A549 (cell line): ENCODE data around the gene NIPAL3. TPM values are rescaled to one million over a fixed set of nuclear protein-coding genes. Genes with fewer than 3 reads are reported as not detected.

Source experiments
- ATAC-seq, 2 experiments: fragments of 200-7000 bp in 1 of 2; fragments of >200 bp in 1 of 2; cut with Nextera tagmentation in 1 of 2; cut with Tn5 transposase in 1 of 2; 3 replicates each; pipeline versions ENCODE4 v1.8.0 to v1.9.1; 2018 to 2020; ENCODE audit warnings: mild to moderate bottlenecking in 1 of 2, moderate library complexity in 1 of 2
- CTCF ChIA-PET: fragments of 300-600 bp; sonication (Branson Sonifier 250); formaldehyde crosslinking; extraction: SDS; loops from one replicate; lab custom pipeline; 2021; ENCODE audit warnings: antibody characterized with exemption, inconsistent platforms; lab: Yijun Ruan, JAX
- POLR2A ChIA-PET: fragments of 350-600 bp; formaldehyde crosslinking; extraction: SDS; loops from one replicate; lab custom pipeline; 2021; ENCODE audit warnings: antibody characterized with exemption, inconsistent platforms; lab: Yijun Ruan, JAX
- DNase-seq, 2 experiments: peaks; one replicate each; pipeline versions ENCODE4 v3.0.0 to v3.0.0-alpha.2; 2011 to 2016; ENCODE audit warnings: low read depth in 1 of 2, low spot score in 1 of 2
- FAIRE-seq: peaks from 2 replicates; lab custom pipeline; 2011; peaks lifted over from hg19 to GRCh38; lab: Jason Lieb, UNC
- H3K27ac ChIP-seq, 2 experiments: fragments of >200 bp; sonication (Bioruptor Twin); formaldehyde crosslinking; 3 replicates each; pipeline ENCODE4 v1.5.1; 2016 to 2017
- H3K4me1 ChIP-seq: fragments of >200 bp; sonication (Bioruptor Twin); formaldehyde crosslinking; 3 replicates; pipeline ENCODE4 v1.6.1; 2016
- H3K4me2 ChIP-seq: fragments of >200 bp; sonication (Bioruptor Twin); formaldehyde crosslinking; 3 replicates; pipeline ENCODE4 v1.6.1; 2016
- H3K4me3 ChIP-seq: fragments of >200 bp; sonication (Bioruptor Twin); formaldehyde crosslinking; 3 replicates; pipeline ENCODE4 v1.5.1; 2016
- H3K9me3 ChIP-seq: fragments of >200 bp; sonication (Bioruptor Twin); formaldehyde crosslinking; 3 replicates; pipeline ENCODE4 v1.6.1; 2016
- ATOH8 ChIP-seq: fragments of 250-450 bp; sonication (Bioruptor Pico); IDR thresholded peaks from 2 replicates; pipeline ENCODE4 v1.5.0; 2020; ENCODE audit warnings: low read depth, mild to moderate bottlenecking, moderate library complexity
- BHLHE40 ChIP-seq: IDR thresholded peaks from 2 replicates; pipeline ENCODE4 v1.6.1; 2012; ENCODE audit warnings: low read depth, low read length, inconsistent platforms
- CBX2 ChIP-seq: fragments of 200-600 bp; sonication (generic); IDR thresholded peaks from 2 replicates; pipeline ENCODE4 v1.6.1; 2016; ENCODE audit warnings: low read depth, mild to moderate bottlenecking, borderline replicate concordance
- E2F6 ChIP-seq: IDR thresholded peaks from 2 replicates; pipeline ENCODE4 v1.6.1; 2012; ENCODE audit warnings: low read depth, borderline replicate concordance
- EHF ChIP-seq: fragments of 250-450 bp; sonication (Bioruptor Pico); IDR thresholded peaks from 2 replicates; pipeline ENCODE4 v1.5.0; 2020; ENCODE audit warnings: mild to moderate bottlenecking
- FOSL2 ChIP-seq, 2 experiments: fragments of 450-650 bp in 1 of 2; fragments of >200 bp in 1 of 2; sonication (Bioruptor Twin) in 1 of 2; formaldehyde crosslinking; IDR thresholded peaks; 2 replicates each; pipeline versions ENCODE4 v1.5.0 to v1.6.1; 2016 to 2020; ENCODE audit warnings: mild to moderate bottlenecking in 1 of 2, moderate library complexity in 1 of 2
- GATA3 ChIP-seq: IDR thresholded peaks from 2 replicates; pipeline ENCODE4 v1.6.1; 2012; ENCODE audit warnings: borderline replicate concordance
- HOXB13 ChIP-seq: fragments of 250-450 bp; sonication (Bioruptor Pico); IDR thresholded peaks from 2 replicates; pipeline ENCODE4 v1.5.0; 2020; ENCODE audit warnings: low read depth, mild to moderate bottlenecking, moderate library complexity
- KDM1A ChIP-seq: fragments of 200-600 bp; sonication (generic); IDR thresholded peaks from 2 replicates; pipeline ENCODE4 v1.6.1; 2016; ENCODE audit warnings: low read depth, mild to moderate bottlenecking
- KDM5A ChIP-seq: fragments of 200-600 bp; sonication (generic); IDR thresholded peaks from 2 replicates; pipeline ENCODE4 v1.6.1; 2016; ENCODE audit warnings: antibody characterized with exemption, mild to moderate bottlenecking
- MAZ ChIP-seq: fragments of 150-350 bp; IDR thresholded peaks from 2 replicates; pipeline ENCODE4 v1.6.1; 2014; ENCODE audit warnings: antibody characterized with exemption, low read depth, low read length, borderline replicate concordance
- MYC ChIP-seq: IDR thresholded peaks from 2 replicates; pipeline ENCODE4 v1.6.1; 2012; ENCODE audit warnings: mild to moderate bottlenecking, inconsistent platforms, low read length, improper control_type of control experiment, borderline replicate concordance
- NFE2L2 ChIP-seq: fragments of 150-350 bp; conservative IDR thresholded peaks from 2 replicates; pipeline ENCODE4 v1.6.1; 2014; ENCODE audit warnings: low read length
- NPAS2 ChIP-seq: fragments of 250-450 bp; sonication (Bioruptor Pico); IDR thresholded peaks from 2 replicates; pipeline ENCODE4 v1.8.0; 2022; ENCODE audit warnings: mild to moderate bottlenecking, moderate library complexity, borderline replicate concordance
- NR3C1 ChIP-seq: fragments of >200 bp; sonication (Bioruptor Twin); formaldehyde crosslinking; IDR thresholded peaks from 3 replicates; pipeline ENCODE4 v1.6.1; 2017
- POLR2A ChIP-seq: IDR thresholded peaks from 2 replicates; pipeline ENCODE4 v1.6.1; 2012; ENCODE audit warnings: mild to moderate bottlenecking, low read length
- POLR2AphosphoS2 ChIP-seq: conservative IDR thresholded peaks from 2 replicates; pipeline ENCODE4 v1.6.1; 2012; ENCODE audit warnings: low read length, improper control_type of control experiment, inconsistent platforms
- RARB ChIP-seq: fragments of 250-450 bp; sonication (Bioruptor Pico); IDR thresholded peaks from 2 replicates; pipeline ENCODE4 v1.8.0; 2021; ENCODE audit warnings: mild to moderate bottlenecking, moderate library complexity
- RFX5 ChIP-seq: fragments of 450-650 bp; IDR thresholded peaks from 2 replicates; pipeline ENCODE4 v1.7.1; 2014; ENCODE audit warnings: antibody characterized with exemption, mild to moderate bottlenecking, moderate library complexity
- SREBF2 ChIP-seq: fragments of 450-650 bp; IDR thresholded peaks from 2 replicates; pipeline ENCODE4 v1.6.1; 2014; ENCODE audit warnings: mild to moderate bottlenecking, moderate library complexity
- TFCP2L1 ChIP-seq: fragments of 250-450 bp; sonication (Bioruptor Pico); IDR thresholded peaks from 2 replicates; pipeline ENCODE4 v1.5.0; 2021; ENCODE audit warnings: mild to moderate bottlenecking
- USF2 ChIP-seq: fragments of 450-650 bp; IDR thresholded peaks from 2 replicates; pipeline ENCODE4 v1.6.1; 2014; ENCODE audit warnings: antibody characterized with exemption
- WGBS: methylation state at CpG from one replicate; pipeline ENCODE4 v1.1.6; 2017; ENCODE audit errors: missing lambda C conversion rate; 5-methylcytosine and 5-hydroxymethylcytosine counted together
- polyA plus RNA-seq, 4 experiments: library from polyadenylated mRNA; depleted of rRNA in 3 of 4; stranded (reverse); fragments of >200 nt; fragmentation: RNase III in 1 of 4; extraction: RNeasy Plus Mini Kit Qiagen cat#74134 plus additional on column Dnase treatment in 1 of 4; gene quantifications; 2 replicates in 3 of 4; 3 replicates in 1 of 4; pipeline ENCODE4 v1.2.3, GENCODE V29; 2011 to 2017

The NIPAL3 gene
- polyA plus RNA-seq, 2 of the 4 experiments (the other 2 are of a cell fraction), result 5.1 to 10.4 TPM

GRCh38 chr1:24386931-24387330 lies 28.7 kb upstream of the NIPAL3 start (continued):
- TF ChIP-seq CBX2 (no peak), E2F6 (no peak), NFE2L2 (no peak), SREBF2 (no peak), POLR2A (no peak), NR3C1 (no peak), RARB (no peak), KDM1A (no peak), POLR2AphosphoS2 (no peak)

GRCh38 chr1:24387636-24388175 lies 27.9 kb upstream of the NIPAL3 start:
- Histone ChIP-seq H3K4me1 (peaks cover 40% of the 10 kb centered on the region), H3K9me3 (no peaks in the 10 kb centered on the region), H3K4me2 (peak overlapping the region; percentile 51), H3K27ac (peak overlapping the region; percentile 52 to 56; a peak in 4 of 6 replicates), H3K4me3 (no peak overlapping the region)
- WGBS, result 7% methylated on average over 1 of the region's 1 CpG
- ChIA-PET CTCF (interaction anchor here (23.6 kb wide), 1 partner anchor 192 kb away, joined by 748 read pairs; no protein-coding TSS in a partner anchor), POLR2A (no interaction called here)
- DNase-seq (no peak), FAIRE-seq (no peak), ATAC-seq (no peak)
- TF ChIP-seq BHLHE40, result no peak

GRCh38 chr1:24388331-24388885 lies 27.2 kb upstream of the NIPAL3 start:
- CTCF ChIA-PET, result interaction anchor here (0.9 to 23.6 kb wide), 2 partner anchors 16 to 193 kb away, joined by 4 to 748 read pairs; no protein-coding TSS in a partner anchor
- Histone ChIP-seq H3K27ac (peak overlapping the region; percentile 52 to 56; a peak in 4 of 6 replicates), H3K4me1 (peaks cover 42% of the 10 kb centered on the region), H3K4me3 (no peak overlapping the region), H3K9me3 (no peaks in the 10 kb centered on the region), H3K4me2 (peak overlapping the region; percentile 51; the same call in 2 of the 3 replicates)
- WGBS, result 84% methylated on average over 8 of the region's 8 CpGs
- ATAC-seq (no peak), FAIRE-seq (no peak), DNase-seq (no peak)
- POLR2A ChIA-PET, result no interaction called here
- no peak for TF ChIP-seq NPAS2 (CRISPR knock-in tag)
- TF ChIP-seq FOSL2 (IDR thresholded peaks at IDR 0.05), result no peak
- TF ChIP-seq FOSL2 (CRISPR knock-in tag; IDR thresholded peaks at IDR 0.05), result no peak
- no peak for TF ChIP-seq RFX5
- TF ChIP-seq HOXB13 (CRISPR knock-in tag), result no peak
- no peak for TF ChIP-seq POLR2A
- no peak for TF ChIP-seq GATA3
- no peak for TF ChIP-seq BHLHE40
- no peak for TF ChIP-seq TFCP2L1 (CRISPR knock-in tag)
- no peak for TF ChIP-seq CBX2
- no peak for TF ChIP-seq USF2
- TF ChIP-seq MAZ, result no peak
- TF ChIP-seq EHF (CRISPR knock-in tag), result no peak
- TF ChIP-seq KDM5A, result no peak
- no peak for TF ChIP-seq MYC
- TF ChIP-seq ATOH8 (CRISPR knock-in tag), result no peak
